Neural crest cell (in vitro differentiated cells): ENCODE measurements around the gene EHBP1L1. TPM values are rescaled to one million over a fixed set of nuclear protein-coding genes. Genes with fewer than 3 reads are reported as not detected.

ENCODE experiments used
- DNase-seq: peaks from one replicate; pipeline ENCODE4 v3.0.0; 2021; ENCODE audit warnings: low read depth, mixed read lengths, low spot score
- H3K27ac Mint-ChIP-seq: one replicate; pipeline ENCODE4 v1.8.0; 2021; ENCODE audit warnings: mild to moderate bottlenecking, mixed read lengths; ENCODE audit not compliant: unreplicated experiment
- H3K27me3 Mint-ChIP-seq: 2 replicates; pipeline ENCODE4 v1.8.0; 2021; ENCODE audit warnings: low read depth, mild to moderate bottlenecking, mixed read lengths
- H3K36me3 Mint-ChIP-seq: 2 replicates; pipeline ENCODE4 v1.8.0; 2021; ENCODE audit warnings: low read depth, mild to moderate bottlenecking, mixed read lengths
- H3K4me1 Mint-ChIP-seq: 2 replicates; pipeline ENCODE4 v1.8.0; 2021; ENCODE audit warnings: mixed read lengths
- H3K4me3 Mint-ChIP-seq: one replicate; pipeline ENCODE4 v1.8.0; 2021; ENCODE audit warnings: mild to moderate bottlenecking, mixed read lengths
- H3K9me3 Mint-ChIP-seq: 2 replicates; pipeline ENCODE4 v1.8.0; 2021; ENCODE audit warnings: mixed read lengths
- total RNA-seq: library from RNA; stranded (reverse); gene quantifications from 2 replicates; pipeline ENCODE4 v1.2.1, GENCODE V29; 2021
- TF ChIP-seq, protein P1 (sequence below): fragments of 200-600 bp; sonication (generic); conservative IDR thresholded peaks from 2 replicates; pipeline ENCODE4 v1.5.0; 2021; ENCODE audit warnings: antibody characterized with exemption, mild to moderate bottlenecking

Gene EHBP1L1
- total RNA-seq, 1 donor from 2014 or later, result 13.6 TPM

DNA sequence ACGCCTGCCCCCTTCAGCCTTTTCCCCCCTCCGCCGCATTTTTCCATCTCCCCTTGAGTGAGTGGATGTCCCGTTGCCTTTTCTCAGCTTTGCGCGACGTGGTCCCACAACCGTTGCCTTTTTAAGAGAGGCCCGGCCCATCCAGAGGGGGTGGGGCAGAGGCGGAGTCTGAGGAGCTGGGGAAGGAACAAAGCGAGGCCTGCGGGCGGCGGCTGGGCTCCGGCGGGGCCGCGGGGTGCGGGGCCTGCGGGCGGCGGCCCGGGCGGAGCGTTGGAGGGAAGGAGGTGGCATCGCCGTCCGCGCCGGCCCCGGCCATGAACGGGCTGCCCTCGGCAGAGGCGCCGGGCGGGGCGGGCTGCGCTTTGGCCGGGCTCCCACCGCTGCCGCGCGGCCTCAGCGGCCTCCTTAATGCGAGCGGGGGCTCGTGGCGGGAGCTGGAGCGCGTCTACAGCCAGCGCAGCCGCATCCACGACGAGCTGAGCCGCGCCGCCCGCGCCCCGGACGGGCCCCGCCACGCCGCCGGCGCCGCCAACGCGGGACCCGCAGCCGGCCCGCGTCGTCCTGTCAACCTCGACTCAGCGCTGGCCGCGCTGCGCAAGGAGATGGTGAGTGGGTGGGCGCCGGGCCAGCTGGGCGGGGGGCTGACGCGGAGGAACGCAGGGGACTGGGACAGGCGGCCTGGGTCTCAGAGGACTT lies 3.3 kb upstream of the EHBP1L1 start, which contains the start of gene FAM89B:
Gene FAM89B, plus strand, starts transcription at position 183 of the 696 bp plus-strand sequence. Its CDS starts 132 bp downstream, at position 315.
- peaks cover 21% of the 10 kb centered on the region for H3K27me3 Mint-ChIP-seq
- H3K9me3 Mint-ChIP-seq, result no peaks in the 10 kb centered on the region
- peak within 1 kb of the TSS; percentile 96 for H3K4me3 Mint-ChIP-seq
- H3K27ac Mint-ChIP-seq, result peak within 1 kb of the TSS; percentile 85
- H3K36me3 Mint-ChIP-seq, result peaks cover 7% of the 10 kb centered on the region
- peak; percentile 79 for DNase-seq
- peaks cover 71% of the 10 kb centered on the region for H3K4me1 Mint-ChIP-seq
- TF ChIP-seq, protein P1, sequence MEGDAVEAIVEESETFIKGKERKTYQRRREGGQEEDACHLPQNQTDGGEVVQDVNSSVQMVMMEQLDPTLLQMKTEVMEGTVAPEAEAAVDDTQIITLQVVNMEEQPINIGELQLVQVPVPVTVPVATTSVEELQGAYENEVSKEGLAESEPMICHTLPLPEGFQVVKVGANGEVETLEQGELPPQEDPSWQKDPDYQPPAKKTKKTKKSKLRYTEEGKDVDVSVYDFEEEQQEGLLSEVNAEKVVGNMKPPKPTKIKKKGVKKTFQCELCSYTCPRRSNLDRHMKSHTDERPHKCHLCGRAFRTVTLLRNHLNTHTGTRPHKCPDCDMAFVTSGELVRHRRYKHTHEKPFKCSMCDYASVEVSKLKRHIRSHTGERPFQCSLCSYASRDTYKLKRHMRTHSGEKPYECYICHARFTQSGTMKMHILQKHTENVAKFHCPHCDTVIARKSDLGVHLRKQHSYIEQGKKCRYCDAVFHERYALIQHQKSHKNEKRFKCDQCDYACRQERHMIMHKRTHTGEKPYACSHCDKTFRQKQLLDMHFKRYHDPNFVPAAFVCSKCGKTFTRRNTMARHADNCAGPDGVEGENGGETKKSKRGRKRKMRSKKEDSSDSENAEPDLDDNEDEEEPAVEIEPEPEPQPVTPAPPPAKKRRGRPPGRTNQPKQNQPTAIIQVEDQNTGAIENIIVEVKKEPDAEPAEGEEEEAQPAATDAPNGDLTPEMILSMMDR, result no peak

DNA sequence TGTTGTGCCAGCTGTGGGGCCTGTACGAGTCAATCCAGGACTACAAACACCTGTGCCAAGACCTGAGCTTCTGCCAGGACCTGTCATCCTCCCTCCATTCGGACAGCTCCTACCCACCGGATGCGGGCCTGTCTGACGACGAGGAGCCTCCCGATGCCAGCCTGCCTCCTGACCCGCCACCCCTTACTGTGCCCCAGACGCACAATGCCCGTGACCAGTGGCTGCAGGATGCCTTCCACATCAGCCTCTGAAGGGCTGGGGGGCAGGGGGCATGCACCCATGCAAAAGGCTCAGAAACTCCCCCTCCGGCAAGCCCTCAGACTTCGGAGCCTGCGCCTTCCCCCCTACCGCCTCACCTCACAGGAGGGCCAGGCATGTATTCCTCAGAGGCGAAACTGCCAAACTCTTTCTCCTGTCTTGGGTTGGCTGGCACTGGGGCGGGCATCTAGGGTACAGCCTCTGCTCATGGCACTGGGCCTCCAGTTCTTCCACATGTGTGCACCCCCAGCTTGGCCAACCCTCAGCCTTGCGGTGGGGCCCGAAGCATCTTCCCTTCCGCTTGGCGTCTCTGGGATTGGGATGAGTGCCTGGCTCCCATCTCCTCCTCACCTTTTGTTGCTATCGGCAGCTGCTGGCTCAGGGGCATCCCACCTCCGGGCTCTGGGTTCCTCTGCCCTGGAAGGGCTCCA lies 2.3 kb upstream of the EHBP1L1 start:
- DNase-seq, result no peak
- Mint-ChIP-seq H3K4me3 (peak overlapping the region; percentile 96), H3K36me3 (peaks cover 7% of the 10 kb centered on the region), H3K4me1 (peaks cover 74% of the 10 kb centered on the region), H3K27ac (peak overlapping the region; percentile 91), H3K27me3 (peaks cover 31% of the 10 kb centered on the region), H3K9me3 (no peaks in the 10 kb centered on the region)
- TF ChIP-seq, protein P1, result no peak

DNA sequence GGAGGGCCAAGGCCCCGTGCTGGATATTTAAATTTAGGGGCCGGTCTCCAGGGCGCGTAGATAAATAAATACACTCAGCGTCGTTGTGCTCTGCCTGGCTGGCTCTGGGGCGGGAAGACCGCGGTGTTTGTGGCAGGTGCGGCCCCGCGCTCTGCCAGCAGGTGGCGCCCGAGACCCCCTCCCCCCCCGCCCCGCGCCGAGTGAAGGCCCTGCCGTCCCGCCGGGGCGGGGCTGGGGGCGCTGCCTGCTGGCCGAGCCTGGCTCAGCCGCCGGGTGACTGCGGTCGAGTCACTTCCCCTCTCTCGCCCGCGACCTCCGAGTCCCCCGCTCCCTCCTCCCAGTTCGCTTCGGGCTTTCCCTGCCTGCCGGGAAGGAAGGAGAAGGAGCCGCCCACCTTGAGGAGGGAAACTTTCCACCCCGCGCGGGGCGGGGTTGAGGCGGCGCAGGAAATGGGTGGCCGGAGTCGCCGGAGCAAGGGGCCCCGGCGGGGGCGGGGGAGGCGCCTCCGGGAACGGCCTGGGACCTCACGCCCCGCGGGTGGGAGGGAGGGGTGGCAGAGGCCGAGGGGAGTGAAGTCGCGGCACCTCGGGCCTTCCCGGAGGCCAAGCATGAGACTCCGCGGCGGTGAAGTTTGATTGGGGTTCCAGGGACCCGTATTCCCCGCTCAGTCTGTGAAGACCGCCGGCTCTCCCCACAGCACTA lies 1.6 kb upstream of the EHBP1L1 start:
- DNase-seq, result peak; percentile 79
- H3K4me3 Mint-ChIP-seq, result peak overlapping the region; percentile 96
- H3K27me3 Mint-ChIP-seq, result peaks cover 32% of the 10 kb centered on the region
- peak overlapping the region; percentile 91 for H3K27ac Mint-ChIP-seq
- no peaks in the 10 kb centered on the region for H3K9me3 Mint-ChIP-seq
- peaks cover 7% of the 10 kb centered on the region for H3K36me3 Mint-ChIP-seq
- TF ChIP-seq, protein P1, result peak; percentile 96
- H3K4me1 Mint-ChIP-seq, result peaks cover 69% of the 10 kb centered on the region

DNA sequence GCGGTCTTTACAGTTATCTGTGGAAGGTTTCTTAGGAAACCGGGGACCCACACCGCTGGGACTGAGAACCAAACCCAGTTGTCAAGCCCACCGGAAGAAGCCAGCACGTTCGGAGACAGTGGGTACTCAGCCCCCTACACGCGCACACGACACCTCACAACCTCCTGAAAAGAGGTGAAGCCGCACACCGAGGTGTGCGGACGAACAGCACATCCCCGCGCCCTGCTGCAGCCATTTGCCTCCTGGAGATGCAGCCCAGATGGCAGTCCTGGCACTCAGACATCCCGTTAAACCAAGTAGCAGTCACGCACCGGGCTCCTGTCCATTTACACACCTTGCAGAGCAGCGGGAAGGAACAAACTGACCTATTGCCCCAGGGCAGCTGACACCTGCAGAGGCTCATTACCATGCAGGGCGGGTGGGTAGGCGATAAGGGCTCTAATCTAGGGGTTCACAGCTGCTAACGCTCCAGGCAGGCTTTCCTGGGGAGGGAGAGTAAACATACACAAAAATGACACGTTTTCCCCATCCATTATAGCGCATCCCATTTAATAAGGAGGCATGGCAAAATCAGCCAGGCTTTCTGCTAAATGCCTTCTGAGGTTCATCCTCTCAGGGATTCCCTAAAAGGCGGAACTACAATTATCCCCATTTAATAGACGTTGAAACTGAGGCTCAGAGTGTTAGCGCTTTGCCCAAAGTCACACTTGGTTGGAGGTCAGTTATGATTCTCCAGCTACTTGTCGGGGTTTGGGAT lies 864 bp upstream of the EHBP1L1 start:
- Mint-ChIP-seq H3K27me3 (peaks cover 31% of the 10 kb centered on the region), H3K4me3 (peak overlapping the region; percentile 89), H3K9me3 (no peaks in the 10 kb centered on the region), H3K27ac (no peak overlapping the region), H3K4me1 (peaks cover 62% of the 10 kb centered on the region), H3K36me3 (peaks cover 7% of the 10 kb centered on the region)
- no peak for DNase-seq
- TF ChIP-seq, protein P1, result no peak
